ENCODE data around the gene TPM3.
A peak's percentile ranks its signal among the peaks of the same experiment; 100 is the strongest.
"Not testable (repeated sequence)": the region's sequence is repeated elsewhere in the genome, so short reads cannot be mapped to it uniquely, and the experiment has no call there.

The TPM3 gene

GRCh38 chr1:154221278-154222001, 29.5 kb upstream of the TPM3 start:
- Histone ChIP-seq H3K27me3 (ENCODE audit: control insufficient read depth, insufficient read depth, low read length) (no peaks in the 10 kb centered on the region), H3K27ac (ENCODE audit: low read depth, low read length) (peak overlapping the region; percentile 96), H3K4me3 (ENCODE audit: low read length) (peak overlapping the region; percentile 85), H3K9ac (ENCODE audit: low read length) (peak overlapping the region; percentile 92), H3K4me1 (ENCODE audit: control insufficient read depth, insufficient read depth, low read length) (peaks cover 23% of the 10 kb centered on the region), H3K36me3 (ENCODE audit: control insufficient read depth, insufficient read depth, low read length) (peaks cover 9% of the 10 kb centered on the region)

GRCh38 chr1:154220970-154221277, 29.0 kb upstream of the TPM3 start:
- H3K27ac ChIP-seq (ENCODE audit: low read depth, low read length) = peak overlapping the region; percentile 96
- peak overlapping the region; percentile 92 for H3K9ac ChIP-seq (ENCODE audit: low read length)
- peak overlapping the region; percentile 85 for H3K4me3 ChIP-seq (ENCODE audit: low read length)
- H3K4me1 ChIP-seq (ENCODE audit: control insufficient read depth, insufficient read depth, low read length) = peaks cover 23% of the 10 kb centered on the region
- peaks cover 9% of the 10 kb centered on the region for H3K36me3 ChIP-seq (ENCODE audit: control insufficient read depth, insufficient read depth, low read length)
- no peaks in the 10 kb centered on the region for H3K27me3 ChIP-seq (ENCODE audit: control insufficient read depth, insufficient read depth, low read length)

DNA sequence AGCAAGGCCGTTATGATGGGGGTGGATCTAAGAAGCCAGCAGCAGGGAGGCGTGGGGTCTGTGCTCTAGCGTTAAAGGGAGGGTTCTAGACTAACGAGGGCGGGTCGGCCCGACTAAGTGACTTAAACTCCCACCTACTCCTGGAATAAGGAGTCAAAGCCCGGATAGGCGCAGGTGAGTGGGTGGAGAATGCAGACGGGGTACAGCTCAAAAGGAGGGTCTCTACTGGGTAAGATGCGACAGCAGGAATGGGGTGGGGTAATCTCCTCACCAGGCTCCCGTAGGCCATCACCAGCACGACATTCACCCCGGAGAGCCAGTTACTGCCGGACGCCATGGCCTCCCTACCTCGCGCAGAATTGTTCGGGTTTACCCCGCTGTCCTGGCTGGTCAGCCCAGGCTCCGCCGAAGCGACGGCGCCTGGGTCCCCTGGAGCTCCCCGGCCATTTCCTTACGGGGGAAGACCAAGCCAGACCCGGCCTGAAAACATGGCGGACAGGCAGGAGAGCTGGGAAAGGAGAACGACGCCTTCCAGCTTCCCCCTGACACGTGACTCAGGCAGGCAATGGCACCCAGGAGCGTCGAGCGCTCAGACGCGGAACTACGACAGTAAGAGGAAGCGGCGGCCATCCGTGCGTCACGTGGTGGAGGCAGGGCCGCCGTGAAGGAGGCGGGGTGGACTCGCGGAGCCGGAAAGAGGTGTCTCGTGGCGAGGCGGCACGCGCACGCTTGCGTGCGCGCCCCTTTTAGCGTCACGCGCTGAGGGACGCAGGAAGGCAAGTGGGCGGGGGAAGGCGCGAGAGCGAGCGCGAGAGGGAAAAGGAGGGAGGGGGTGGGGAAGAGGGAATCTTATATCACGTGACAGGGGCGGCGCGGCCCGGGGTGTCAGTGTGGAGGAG, 28.4 kb upstream of the TPM3 start, which contains the start of gene UBAP2L:
TSS of gene UBAP2L (plus strand) at position 885 of the 899 bp plus-strand sequence. CDS start 4,169 bp downstream, outside the sequence.
- peak within 1 kb of the TSS; percentile 98 for H3K9ac ChIP-seq (ENCODE audit: low read length)
- H3K4me3 ChIP-seq (ENCODE audit: low read length) = peak within 1 kb of the TSS; percentile 99
- H3K36me3 ChIP-seq (ENCODE audit: control insufficient read depth, insufficient read depth, low read length) = peaks cover 9% of the 10 kb centered on the region
- H3K27ac ChIP-seq (ENCODE audit: low read depth, low read length) = peak within 1 kb of the TSS; percentile 98
- peaks cover 23% of the 10 kb centered on the region for H3K4me1 ChIP-seq (ENCODE audit: control insufficient read depth, insufficient read depth, low read length)
- H3K27me3 ChIP-seq (ENCODE audit: control insufficient read depth, insufficient read depth, low read length) = no peaks in the 10 kb centered on the region

DNA sequence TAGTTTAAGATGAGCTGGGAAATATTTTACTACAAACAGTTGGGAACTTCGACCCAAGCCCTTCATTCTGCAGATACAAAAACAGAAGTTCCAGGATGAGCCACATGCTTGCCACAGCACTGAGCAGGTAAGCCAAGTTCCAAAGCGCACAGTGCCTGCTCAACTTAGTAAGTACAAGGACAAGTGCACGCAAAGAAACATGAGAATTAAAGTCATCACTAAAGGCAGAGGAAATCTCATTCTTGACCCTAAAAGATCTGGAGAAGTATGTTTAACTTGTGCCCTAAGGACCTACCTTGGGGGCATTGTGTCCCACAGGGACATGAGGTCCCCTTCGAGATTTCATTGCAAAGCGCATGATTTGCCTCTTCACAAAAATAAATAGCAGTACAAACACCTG, 27.6 kb upstream of the TPM3 start:
- Histone ChIP-seq H3K4me1 (ENCODE audit: control insufficient read depth, insufficient read depth, low read length) (peaks cover 23% of the 10 kb centered on the region), H3K4me3 (ENCODE audit: low read length) (peak overlapping the region; percentile 99), H3K27ac (ENCODE audit: low read depth, low read length) (peak overlapping the region; percentile 98), H3K27me3 (ENCODE audit: control insufficient read depth, insufficient read depth, low read length) (no peaks in the 10 kb centered on the region), H3K9ac (ENCODE audit: low read length) (peak overlapping the region; percentile 98), H3K36me3 (ENCODE audit: control insufficient read depth, insufficient read depth, low read length) (peaks cover 9% of the 10 kb centered on the region)

DNA sequence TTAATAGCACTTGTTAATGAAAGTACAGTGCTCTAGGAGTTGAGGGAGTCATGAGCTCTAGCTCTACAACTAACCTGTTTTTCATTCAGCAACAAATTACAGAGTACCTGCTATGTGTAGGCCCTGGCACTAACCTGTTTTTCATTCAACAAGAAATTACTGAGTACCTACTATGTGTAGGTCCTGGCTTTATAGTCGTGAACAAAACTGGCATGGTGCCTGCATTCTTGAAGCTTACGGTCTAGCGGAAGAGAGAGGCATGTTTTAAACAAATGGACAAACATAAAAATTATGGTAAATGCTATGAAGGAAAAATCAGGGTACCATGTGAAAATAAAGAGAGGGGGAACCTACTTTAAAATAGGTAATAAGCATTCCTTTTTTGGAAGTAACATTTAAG, 26.6 kb upstream of the TPM3 start:
- H3K4me1 ChIP-seq (ENCODE audit: control insufficient read depth, insufficient read depth, low read length) = peaks cover 21% of the 10 kb centered on the region
- H3K9ac ChIP-seq (ENCODE audit: low read length) = no peak overlapping the region
- no peaks in the 10 kb centered on the region for H3K27me3 ChIP-seq (ENCODE audit: control insufficient read depth, insufficient read depth, low read length)
- H3K4me3 ChIP-seq (ENCODE audit: low read length) = peak overlapping the region; percentile 99
- H3K27ac ChIP-seq (ENCODE audit: low read depth, low read length) = no peak overlapping the region
- peaks cover 11% of the 10 kb centered on the region for H3K36me3 ChIP-seq (ENCODE audit: control insufficient read depth, insufficient read depth, low read length)

GRCh38 chr1:154213274-154213673, 21.4 kb upstream of the TPM3 start:
- H3K27me3 ChIP-seq (ENCODE audit: control insufficient read depth, insufficient read depth, low read length) = no peaks in the 10 kb centered on the region
- H3K4me3 ChIP-seq (ENCODE audit: low read length) = no peak overlapping the region
- H3K4me1 ChIP-seq (ENCODE audit: control insufficient read depth, insufficient read depth, low read length) = no peaks in the 10 kb centered on the region
- H3K9ac ChIP-seq (ENCODE audit: low read length) = no peak overlapping the region
- H3K27ac ChIP-seq (ENCODE audit: low read depth, low read length) = no peak overlapping the region
- peaks cover 25% of the 10 kb centered on the region for H3K36me3 ChIP-seq (ENCODE audit: control insufficient read depth, insufficient read depth, low read length)

DNA sequence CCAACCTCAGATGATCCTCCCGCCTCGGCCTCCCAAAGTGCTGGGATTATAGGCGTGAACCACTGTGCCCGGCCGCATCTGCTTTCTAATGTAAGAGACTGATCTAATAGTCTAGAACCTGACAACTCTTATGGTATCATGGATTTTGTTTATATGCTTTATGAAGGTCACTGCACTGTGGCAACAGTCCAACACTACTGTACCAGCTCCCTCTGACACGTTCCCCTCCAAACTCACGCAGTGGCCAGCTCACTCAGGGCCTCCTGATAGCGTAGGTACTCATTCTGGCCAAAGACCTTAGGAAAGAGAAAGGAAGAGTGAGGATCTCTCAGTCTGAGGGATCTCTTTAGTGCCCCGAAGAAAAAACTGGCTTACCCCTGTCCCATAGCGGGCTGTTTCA, 20.2 kb upstream of the TPM3 start:
- Histone ChIP-seq H3K4me3 (ENCODE audit: low read length) (no peak overlapping the region), H3K36me3 (ENCODE audit: control insufficient read depth, insufficient read depth, low read length) (peaks cover 20% of the 10 kb centered on the region), H3K27ac (ENCODE audit: low read depth, low read length) (no peak overlapping the region), H3K27me3 (ENCODE audit: control insufficient read depth, insufficient read depth, low read length) (no peaks in the 10 kb centered on the region), H3K4me1 (ENCODE audit: control insufficient read depth, insufficient read depth, low read length) (no peaks in the 10 kb centered on the region), H3K9ac (ENCODE audit: low read length) (no peak overlapping the region)

DNA sequence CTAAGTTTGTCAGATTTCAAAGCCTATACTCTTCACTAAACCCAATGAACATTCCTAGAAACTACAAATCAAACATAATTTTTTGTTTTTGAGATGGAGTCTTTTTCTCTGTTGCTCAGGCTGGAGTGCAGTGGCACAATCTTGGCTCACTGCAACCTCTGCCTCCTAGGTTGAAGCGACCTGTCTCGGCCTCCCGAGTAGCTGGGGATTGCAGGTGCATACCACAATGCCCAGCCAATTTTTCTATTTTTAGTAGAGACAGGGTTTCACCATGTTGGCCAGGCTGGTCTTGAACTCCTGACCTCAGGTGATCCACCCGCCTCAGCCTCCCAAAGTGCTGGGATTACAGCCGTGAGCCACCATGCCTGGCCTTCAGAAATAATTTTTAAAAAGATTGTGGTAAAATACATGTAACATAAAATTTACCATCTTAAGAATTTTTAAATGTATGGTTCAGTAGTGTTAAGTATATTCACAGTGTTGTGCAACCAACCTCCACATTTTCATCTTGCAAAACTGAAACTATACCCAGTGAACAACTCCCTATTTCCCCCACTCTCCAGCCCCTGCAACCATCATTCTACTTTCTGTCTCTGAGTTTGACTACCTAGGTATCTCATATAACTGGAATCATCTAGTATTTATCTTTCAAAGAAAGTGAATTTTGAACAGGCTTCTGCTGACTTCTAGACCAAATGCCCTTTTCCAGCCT, 16.9 kb upstream of the TPM3 start:
- Histone ChIP-seq H3K9ac (ENCODE audit: low read length) (no peak overlapping the region), H3K36me3 (ENCODE audit: control insufficient read depth, insufficient read depth, low read length) (peaks cover 29% of the 10 kb centered on the region), H3K4me1 (ENCODE audit: control insufficient read depth, insufficient read depth, low read length) (no peaks in the 10 kb centered on the region), H3K27ac (ENCODE audit: low read depth, low read length) (no peak overlapping the region), H3K4me3 (ENCODE audit: low read length) (no peak overlapping the region), H3K27me3 (ENCODE audit: control insufficient read depth, insufficient read depth, low read length) (no peaks in the 10 kb centered on the region)

- no peaks in the 10 kb centered on the region for H3K4me1 ChIP-seq (ENCODE audit: control insufficient read depth, insufficient read depth, low read length)
- no peak overlapping the region for H3K4me3 ChIP-seq (ENCODE audit: low read length)
- H3K36me3 ChIP-seq (ENCODE audit: control insufficient read depth, insufficient read depth, low read length) = peaks cover 15% of the 10 kb centered on the region
- no peaks in the 10 kb centered on the region for H3K27me3 ChIP-seq (ENCODE audit: control insufficient read depth, insufficient read depth, low read length)
- H3K27ac ChIP-seq (ENCODE audit: low read depth, low read length) = no peak overlapping the region
- H3K9ac ChIP-seq (ENCODE audit: low read length) = no peak overlapping the region
Measured at GRCh38 chr1:154207262-154207661, 15.4 kb upstream of the TPM3 start.

GRCh38 chr1:154206196-154206595, 14.3 kb upstream of the TPM3 start, which contains the start of gene CFAP141:
TSS of gene CFAP141 (minus strand) at chr1:154206333. CDS start at chr1:154206307, 26 bp downstream.
- no peak within 1 kb of the TSS for H3K4me3 ChIP-seq (ENCODE audit: low read length)
- H3K27me3 ChIP-seq (ENCODE audit: control insufficient read depth, insufficient read depth, low read length) = no peaks in the 10 kb centered on the region
- peaks cover 12% of the 10 kb centered on the region for H3K36me3 ChIP-seq (ENCODE audit: control insufficient read depth, insufficient read depth, low read length)
- no peak within 1 kb of the TSS for H3K9ac ChIP-seq (ENCODE audit: low read length)
- H3K27ac ChIP-seq (ENCODE audit: low read depth, low read length) = no peak within 1 kb of the TSS
- no peaks in the 10 kb centered on the region for H3K4me1 ChIP-seq (ENCODE audit: control insufficient read depth, insufficient read depth, low read length)

DNA sequence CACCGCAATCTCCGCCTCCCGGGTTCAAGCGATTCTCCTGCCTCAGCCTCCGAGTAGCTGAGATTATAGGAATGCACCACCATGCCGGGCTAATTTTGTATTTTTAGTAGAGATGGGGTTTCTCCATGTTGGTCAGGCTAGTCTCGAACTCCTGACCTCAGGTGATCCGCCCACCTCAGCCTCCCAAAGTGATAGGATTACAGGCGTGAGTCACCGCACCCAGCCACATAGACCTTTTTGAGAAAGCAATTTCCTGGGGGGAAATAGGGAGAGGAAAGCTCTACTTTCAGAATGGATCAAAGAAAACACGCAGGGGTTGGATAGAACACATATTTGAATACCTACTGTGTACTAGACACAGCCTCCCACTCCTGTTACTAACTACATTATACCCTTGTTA, 13.9 kb upstream of the TPM3 start:
- peaks cover 12% of the 10 kb centered on the region for H3K36me3 ChIP-seq (ENCODE audit: control insufficient read depth, insufficient read depth, low read length)
- not testable (repeated sequence) for H3K27me3 ChIP-seq (ENCODE audit: control insufficient read depth, insufficient read depth, low read length); H3K4me1 ChIP-seq (ENCODE audit: control insufficient read depth, insufficient read depth, low read length); H3K27ac ChIP-seq (ENCODE audit: low read depth, low read length); H3K4me3 ChIP-seq (ENCODE audit: low read length); H3K9ac ChIP-seq (ENCODE audit: low read length)

DNA sequence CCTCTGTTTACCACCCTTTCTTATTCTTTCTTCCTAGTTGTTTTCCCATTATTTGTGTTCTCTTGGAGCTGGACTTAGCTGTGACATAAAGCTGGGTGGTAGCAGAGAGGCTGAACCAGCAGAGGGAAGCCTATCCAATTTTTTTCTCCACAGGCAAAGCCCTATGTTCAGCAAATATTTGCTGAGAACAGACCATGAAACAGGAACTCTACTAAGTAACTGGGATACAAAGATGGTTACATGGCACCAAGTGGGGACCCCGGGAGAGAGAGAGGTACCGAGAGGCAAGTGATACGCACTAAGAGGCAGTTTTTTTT, 7.6 kb upstream of the TPM3 start:
- Histone ChIP-seq H3K9ac (ENCODE audit: low read length) (no peak overlapping the region), H3K27ac (ENCODE audit: low read depth, low read length) (no peak overlapping the region)

More for the DNA sequence above, 7.6 kb upstream of the TPM3 start:
- Histone ChIP-seq H3K27me3 (ENCODE audit: control insufficient read depth, insufficient read depth, low read length) (no peaks in the 10 kb centered on the region), H3K4me3 (ENCODE audit: low read length) (no peak overlapping the region), H3K4me1 (ENCODE audit: control insufficient read depth, insufficient read depth, low read length) (no peaks in the 10 kb centered on the region), H3K36me3 (ENCODE audit: control insufficient read depth, insufficient read depth, low read length) (no peaks in the 10 kb centered on the region)

All from rectal smooth muscle tissue (tissue), 1 donor.